PC-3 (cell line): ENCODE measurements around the gene CXCL5. TPM values are rescaled to one million over a fixed set of nuclear protein-coding genes. Genes with fewer than 3 reads are reported as not detected.

Experiments
- ATAC-seq: fragments of 200-7000 bp; cut with Tn5 transposase; 2 replicates; pipeline ENCODE4 v1.9.1; 2020; ENCODE audit warnings: mild to moderate bottlenecking, moderate library complexity
- BruUV-seq: library from RNA; stranded (reverse); fragments of 400-500 nt; replicated peaks from 2 replicates; lab custom pipeline; 2021; lab: Mats Ljungman, UMichigan
- CTCF ChIA-PET: fragments of 300-600 bp; sonication (Branson Sonifier 250); formaldehyde crosslinking; loops from one replicate; lab custom pipeline; 2022; ENCODE audit warnings: antibody characterized with exemption; lab: Charles Lee
- POLR2A ChIA-PET: fragments of 300-600 bp; sonication (Branson Sonifier 250); formaldehyde crosslinking; loops from one replicate; lab custom pipeline; 2022; ENCODE audit warnings: antibody characterized with exemption; ENCODE audit not compliant: unreplicated experiment; lab: Charles Lee
- DNase-seq: peaks from one replicate; pipeline ENCODE4 v3.0.0-alpha.2; 2015
- H2AFZ ChIP-seq: fragments of 300-600 bp; sonication (generic); 2 replicates; pipeline ENCODE4 v1.6.0; 2016; ENCODE audit warnings: antibody characterized with exemption, low read length
- H3F3A ChIP-seq: fragments of 300-600 bp; sonication (generic); one replicate; pipeline ENCODE4 v1.6.0; 2017; ENCODE audit warnings: antibody characterized with exemption, low read length, control low read depth, mild to moderate bottlenecking; ENCODE audit not compliant: unreplicated experiment
- H3K27ac ChIP-seq: fragments of 300-600 bp; sonication (generic); 2 replicates; pipeline ENCODE4 v1.5.1; 2016; ENCODE audit warnings: mild to moderate bottlenecking, low read length
- H3K27me3 ChIP-seq: fragments of 300-600 bp; sonication (generic); 2 replicates; pipeline ENCODE4 v1.6.1; 2016; ENCODE audit warnings: low read length, mixed read lengths
- H3K36me3 ChIP-seq: fragments of 300-600 bp; sonication (generic); 2 replicates; pipeline ENCODE4 v1.6.1; 2016; ENCODE audit warnings: low read depth, mixed run types, low read length, mixed read lengths
- H3K4me1 ChIP-seq: fragments of 300-600 bp; sonication (generic); 2 replicates; pipeline ENCODE4 v1.5.1; 2016; ENCODE audit warnings: low read length; ENCODE audit not compliant: insufficient read depth
- H3K4me2 ChIP-seq: fragments of 300-600 bp; sonication (generic); 2 replicates; pipeline ENCODE4 v1.6.0; 2016; ENCODE audit warnings: low read length
- H3K4me3 ChIP-seq: fragments of 300-600 bp; sonication (generic); 2 replicates; pipeline ENCODE4 v1.5.1; 2016; ENCODE audit warnings: mild to moderate bottlenecking, low read length, mixed read lengths
- H3K79me2 ChIP-seq: fragments of 300-600 bp; sonication (generic); 2 replicates; pipeline ENCODE4 v1.6.1; 2017; ENCODE audit warnings: low read length, mixed read lengths
- H3K9ac ChIP-seq: fragments of 300-600 bp; sonication (generic); 2 replicates; pipeline ENCODE4 v1.6.0; 2016; ENCODE audit warnings: mild to moderate bottlenecking, low read length
- H3K9me2 ChIP-seq: fragments of 300-600 bp; sonication (generic); replicated peaks from 2 replicates; pipeline ENCODE4 v1.6.1; 2016; ENCODE audit warnings: mixed run types, low read length, mixed read lengths
- H3K9me3 ChIP-seq: fragments of 300-600 bp; sonication (generic); 2 replicates; pipeline ENCODE4 v1.6.1; 2016; ENCODE audit warnings: low read length, mixed read lengths
- H4K20me1 ChIP-seq: fragments of 300-600 bp; sonication (generic); 2 replicates; pipeline ENCODE4 v1.6.1; 2016; ENCODE audit warnings: low read length, mixed read lengths
- CTCF ChIP-seq: fragments of 300-600 bp; sonication (generic); conservative IDR thresholded peaks from 2 replicates; pipeline ENCODE4 v1.5.1; 2017; ENCODE audit warnings: antibody characterized with exemption, low read depth, mild to moderate bottlenecking, low read length
- EZH2 ChIP-seq: fragments of 300-600 bp; sonication (generic); IDR thresholded peaks from one replicate; pipeline ENCODE4 v1.6.1; 2017; ENCODE audit warnings: antibody characterized with exemption, mild to moderate bottlenecking, low read length; ENCODE audit not compliant: unreplicated experiment
- EZH2phosphoT487 ChIP-seq: fragments of 300-600 bp; sonication (generic); IDR thresholded peaks from 2 replicates; pipeline ENCODE4 v1.6.1; 2018; ENCODE audit warnings: mild to moderate bottlenecking, antibody characterized with exemption, low read length, borderline replicate concordance
- intact Hi-C: fragments of 100-400 bp; cut with micrococcal nuclease; formaldehyde crosslinking; loops from 2 replicates; pipeline ENCODE4 v1.9.0; 2023
- total RNA-seq: library from RNA; depleted of rRNA; stranded (reverse); fragments of >200 nt; gene quantifications from 2 replicates; pipeline ENCODE4 v1.2.3, GENCODE V29; 2014

Gene CXCL5
- total RNA-seq, 1 experiment from 2014 or later: 0.55 TPM

- Histone ChIP-seq H3K36me3 (no peaks in the 10 kb centered on the region), H3F3A (peaks cover 5% of the 10 kb centered on the region), H3K27me3 (no peaks in the 10 kb centered on the region), H2AFZ (no peak overlapping the region), H3K79me2 (no peaks in the 10 kb centered on the region), H3K4me2 (no peak overlapping the region), H3K4me1 (peaks cover 17% of the 10 kb centered on the region), H3K9me2 (no peaks in the 10 kb centered on the region), H3K9me3 (no peaks in the 10 kb centered on the region), H3K4me3 (no peak overlapping the region), H4K20me1 (no peaks in the 10 kb centered on the region), H3K27ac (no peak overlapping the region), H3K9ac (no peak overlapping the region)
- POLR2A ChIA-PET: no interaction called here
- CTCF ChIA-PET: no interaction called here
- TF ChIP-seq CTCF (no peak), EZH2phosphoT487 (no peak), EZH2 (no peak)
- intact Hi-C loops: loop anchor here (5.0 kb wide), 1 partner anchor 339 kb away; no protein-coding TSS in a partner anchor
- ATAC-seq: no peak
- BruUV-seq: no TSS peak
- DNase-seq: no peak
Observed at GRCh38 chr4:74021601-74022000, 23.1 kb upstream of the CXCL5 start.

GRCh38 chr4:74018771-74019170 is 20.3 kb upstream of the CXCL5 start:
- ChIA-PET CTCF (no interaction called here), POLR2A (no interaction called here)
- no peak for ATAC-seq
- H4K20me1 ChIP-seq: no peaks in the 10 kb centered on the region
- DNase-seq: no peak
- TF ChIP-seq CTCF: no peak
- no peak for TF ChIP-seq EZH2phosphoT487
- no peak for TF ChIP-seq EZH2
- peaks cover 9% of the 10 kb centered on the region for H3F3A ChIP-seq
- H3K9me2 ChIP-seq: no peaks in the 10 kb centered on the region
- H3K4me2 ChIP-seq: no peak overlapping the region
- no peak overlapping the region for H3K9ac ChIP-seq
- no peaks in the 10 kb centered on the region for H3K36me3 ChIP-seq
- H3K27ac ChIP-seq: no peak overlapping the region
- H3K4me1 ChIP-seq: peaks cover 31% of the 10 kb centered on the region
- H2AFZ ChIP-seq: no peak overlapping the region
- no peaks in the 10 kb centered on the region for H3K27me3 ChIP-seq
- H3K9me3 ChIP-seq: no peaks in the 10 kb centered on the region
- intact Hi-C loops: loop anchor here (5.0 kb wide), 2 partner anchors 71 to 151 kb away; partner anchors contain the start of gene CXCL1
- BruUV-seq: no TSS peak
- H3K4me3 ChIP-seq: no peak overlapping the region
- no peaks in the 10 kb centered on the region for H3K79me2 ChIP-seq

- no peak overlapping the region for H3K9ac ChIP-seq
- ChIA-PET POLR2A (no interaction called here), CTCF (no interaction called here)
- H3K4me3 ChIP-seq: no peak overlapping the region
- TF ChIP-seq EZH2: no peak
- no peak for TF ChIP-seq CTCF
- TF ChIP-seq EZH2phosphoT487: no peak
- no TSS peak for BruUV-seq
- H3K9me3 ChIP-seq: no peaks in the 10 kb centered on the region
- ATAC-seq (no peak), DNase-seq (no peak)
- no peaks in the 10 kb centered on the region for H3K27me3 ChIP-seq
- no peak overlapping the region for H2AFZ ChIP-seq
- no peak overlapping the region for H3K27ac ChIP-seq
- no peaks in the 10 kb centered on the region for H3K36me3 ChIP-seq
- no peak overlapping the region for H3K4me2 ChIP-seq
- no peaks in the 10 kb centered on the region for H3K79me2 ChIP-seq
- no peaks in the 10 kb centered on the region for H4K20me1 ChIP-seq
- H3F3A ChIP-seq: peaks cover 9% of the 10 kb centered on the region
- intact Hi-C loops: loop anchor here (5.0 kb wide), 2 partner anchors 71 to 151 kb away; partner anchors contain the start of gene CXCL1
- no peaks in the 10 kb centered on the region for H3K9me2 ChIP-seq
- peaks cover 24% of the 10 kb centered on the region for H3K4me1 ChIP-seq
Observed at GRCh38 chr4:74018116-74018515, 19.6 kb upstream of the CXCL5 start.
